Neuronal stem cell (in vitro differentiated cells): Measurements from ENCODE around the gene TFEC. TPM values are rescaled to one million over a fixed set of nuclear protein-coding genes. Genes with fewer than 3 reads are reported as not detected.

Experiments used
- DNase-seq: peaks from one replicate; pipeline ENCODE4 v3.0.0-alpha.2; 2013; ENCODE audit warnings: low spot score
- H2AFZ ChIP-seq: one replicate; pipeline ENCODE4 v1.6.1; 2013; ENCODE audit warnings: mild to moderate bottlenecking, low read length, inconsistent platforms
- H2AK5ac ChIP-seq: 2 replicates; pipeline ENCODE4 v1.6.1; 2013; ENCODE audit warnings: low read depth, mild to moderate bottlenecking, inconsistent platforms, low read length, moderate library complexity, mixed read lengths
- H2BK120ac ChIP-seq: 2 replicates; pipeline ENCODE4 v1.6.1; 2013; ENCODE audit warnings: low read depth, mild to moderate bottlenecking, inconsistent platforms, low read length, moderate library complexity, mixed read lengths
- H2BK12ac ChIP-seq: one replicate; pipeline ENCODE4 v1.6.1; 2013; ENCODE audit warnings: low read length, inconsistent platforms
- H2BK15ac ChIP-seq: 2 replicates; pipeline ENCODE4 v1.6.1; 2013; ENCODE audit warnings: mild to moderate bottlenecking, low read length, inconsistent platforms, mixed read lengths
- H2BK5ac ChIP-seq: one replicate; pipeline ENCODE4 v1.6.1; 2013; ENCODE audit warnings: inconsistent platforms, mild to moderate bottlenecking, low read length, moderate library complexity
- H3K14ac ChIP-seq: one replicate; pipeline ENCODE4 v1.6.1; 2013; ENCODE audit warnings: low read length, inconsistent platforms
- H3K18ac ChIP-seq: 2 replicates; pipeline ENCODE4 v1.6.1; 2013; ENCODE audit warnings: low read length, inconsistent platforms
- H3K23ac ChIP-seq: 2 replicates; pipeline ENCODE4 v1.6.1; 2013; ENCODE audit warnings: low read depth, mild to moderate bottlenecking, mixed read lengths, low read length, inconsistent platforms; ENCODE audit not compliant: poor library complexity
- H3K27ac ChIP-seq: replicated peaks from 3 replicates; pipeline ENCODE4 v1.5.1; 2013; ENCODE audit warnings: low read length, inconsistent platforms
- H3K27me3 ChIP-seq, 3 experiments: 2 replicates each; pipeline ENCODE4 v1.6.1; 2013; ENCODE audit warnings: low read length in 3 of 3, mild to moderate bottlenecking in 2 of 3, inconsistent platforms in 1 of 3, low read depth in 1 of 3, mixed read lengths in 1 of 3, moderate library complexity in 1 of 3; ENCODE audit not compliant: control insufficient read depth in 3 of 3, insufficient read depth in 3 of 3
- H3K36me3 ChIP-seq, 2 donors: replicated peaks in 1 of 2; 2 replicates each; pipeline ENCODE4 v1.6.1; 2013; ENCODE audit warnings: low read length in 2 of 2; ENCODE audit not compliant: control insufficient read depth in 2 of 2, insufficient read depth in 2 of 2
- H3K4ac ChIP-seq: 2 replicates; pipeline ENCODE4 v1.6.1; 2013; ENCODE audit warnings: inconsistent platforms, mild to moderate bottlenecking, low read length, moderate library complexity
- H3K4me1 ChIP-seq, 2 donors: 1 replicate in 1 of 2; 2 replicates in 1 of 2; pipeline ENCODE4 v1.6.1; 2013; ENCODE audit warnings: low read length in 2 of 2, low read depth in 1 of 2; ENCODE audit not compliant: control insufficient read depth in 2 of 2, insufficient read depth in 1 of 2
- H3K4me2 ChIP-seq: one replicate; pipeline ENCODE4 v1.6.1; 2013; ENCODE audit warnings: mild to moderate bottlenecking, low read length, inconsistent platforms; ENCODE audit not compliant: insufficient read depth, poor library complexity, severe bottlenecking
- H3K4me3 ChIP-seq, 2 donors: 2 replicates each; pipeline ENCODE4 v1.5.1; 2013; ENCODE audit warnings: low read length in 2 of 2, mild to moderate bottlenecking in 2 of 2, inconsistent platforms in 1 of 2, moderate library complexity in 1 of 2
- H3K79me1 ChIP-seq: one replicate; pipeline ENCODE4 v1.6.1; 2013; ENCODE audit warnings: low read depth, mild to moderate bottlenecking, inconsistent platforms, low read length, moderate library complexity
- H3K9ac ChIP-seq: one replicate; pipeline ENCODE4 v1.6.1; 2013; ENCODE audit warnings: mild to moderate bottlenecking, low read depth, low read length, inconsistent platforms; ENCODE audit not compliant: poor library complexity
- H3K9me3 ChIP-seq, 2 donors: replicated peaks in 1 of 2; 2 replicates each; pipeline versions ENCODE3 to v1.6.1; 2013; ENCODE audit warnings: low read length in 2 of 2, mild to moderate bottlenecking in 2 of 2, inconsistent platforms in 1 of 2, low read depth in 1 of 2, mixed read lengths in 1 of 2, moderate library complexity in 1 of 2; ENCODE audit not compliant: control insufficient read depth in 2 of 2, insufficient read depth in 1 of 2
- H4K8ac ChIP-seq: one replicate; pipeline ENCODE4 v1.6.1; 2013; ENCODE audit warnings: low read depth, mild to moderate bottlenecking, inconsistent platforms, low read length, moderate library complexity
- H4K91ac ChIP-seq: one replicate; pipeline ENCODE4 v1.6.1; 2013; ENCODE audit warnings: low read length, low read depth, mild to moderate bottlenecking, inconsistent platforms; ENCODE audit not compliant: poor library complexity
- WGBS, 2 donors: extraction: QIAGEN DNeasy Blood & Tissue Kit; methylation state at CpG; one replicate each; pipeline ENCODE4 v1.1.7; 2013; ENCODE audit warnings: missing lambda C conversion rate in 2 of 2, mixed read lengths in 1 of 2; ENCODE audit not compliant: insufficient read length in 2 of 2, insufficient replicate concordance in 1 of 2; ENCODE audit errors: extremely low coverage in 2 of 2; 5-methylcytosine and 5-hydroxymethylcytosine counted together
- polyA plus RNA-seq, 2 experiments: library from polyadenylated mRNA; stranded (reverse); fragments of 200-250 nt; gene quantifications; one replicate each; pipeline ENCODE4 v1.2.3, GENCODE V29; 2013

TFEC gene, protein sequence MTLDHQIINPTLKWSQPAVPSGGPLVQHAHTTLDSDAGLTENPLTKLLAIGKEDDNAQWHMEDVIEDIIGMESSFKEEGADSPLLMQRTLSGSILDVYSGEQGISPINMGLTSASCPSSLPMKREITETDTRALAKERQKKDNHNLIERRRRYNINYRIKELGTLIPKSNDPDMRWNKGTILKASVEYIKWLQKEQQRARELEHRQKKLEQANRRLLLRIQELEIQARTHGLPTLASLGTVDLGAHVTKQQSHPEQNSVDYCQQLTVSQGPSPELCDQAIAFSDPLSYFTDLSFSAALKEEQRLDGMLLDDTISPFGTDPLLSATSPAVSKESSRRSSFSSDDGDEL
- polyA plus RNA-seq (2013, experiment 1 of 2) = 0.01 TPM
- 0.04 TPM for polyA plus RNA-seq (2013, experiment 2 of 2)

DNA sequence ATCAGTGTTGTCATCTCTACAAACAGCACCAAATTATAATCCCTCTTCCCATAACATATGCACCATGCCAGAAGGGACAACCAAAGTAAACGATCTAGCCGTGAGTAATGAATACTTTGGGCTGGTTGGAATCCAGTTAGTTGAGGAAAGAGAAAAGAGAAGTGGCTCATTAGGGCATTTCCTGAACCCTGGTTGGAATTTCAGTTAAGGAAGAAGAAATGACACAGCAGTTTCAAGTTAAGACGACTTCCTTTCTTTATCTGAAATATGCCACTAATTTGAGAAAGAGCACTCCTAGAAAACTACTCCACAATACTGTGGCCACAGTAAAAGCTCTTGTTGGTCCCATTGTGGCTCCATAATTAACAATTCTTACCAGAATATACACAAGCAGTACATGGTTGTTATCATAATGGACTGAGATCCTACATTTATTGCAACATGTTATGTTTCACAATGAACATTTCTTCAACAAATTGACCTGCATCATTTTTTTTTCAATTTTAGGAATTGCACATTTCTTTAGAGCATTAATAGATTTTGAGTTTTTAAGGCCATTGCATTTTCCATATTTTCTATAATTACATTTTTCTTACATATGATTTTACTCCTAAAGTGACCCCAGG is at the start of gene TFEC:
Gene TFEC (minus strand): TSS at position 113 of the 626 bp plus-strand sequence. CDS start 46,322 bp downstream, outside the sequence.
- Histone ChIP-seq H3K79me1 (no peaks in the 10 kb centered on the region), H4K91ac (no peak within 1 kb of the TSS), H3K36me3 (no peaks in the 10 kb centered on the region), H3K14ac (no peak within 1 kb of the TSS), H3K23ac (no peak within 1 kb of the TSS), H3K27me3 (no peaks in the 10 kb centered on the region), H2BK120ac (no peak within 1 kb of the TSS), H3K4ac (no peak within 1 kb of the TSS), H3K4me2 (no peak within 1 kb of the TSS), H3K4me3 (no peak within 1 kb of the TSS), H4K8ac (no peak within 1 kb of the TSS), H3K27ac (no peak within 1 kb of the TSS), H2BK12ac (no peak within 1 kb of the TSS), H2BK5ac (no peak within 1 kb of the TSS), H2AFZ (peak within 1 kb of the TSS; percentile 52), H3K9ac (no peak within 1 kb of the TSS), H3K18ac (no peak within 1 kb of the TSS), H3K4me1 (no peaks in the 10 kb centered on the region), H3K9me3 (no peaks in the 10 kb centered on the region), H2AK5ac (no peak within 1 kb of the TSS), H2BK15ac (no peak within 1 kb of the TSS)
- DNase-seq = no peak
- WGBS, 2 donors = no CpG with 5 or more reads among the region's 3 CpGs

DNA sequence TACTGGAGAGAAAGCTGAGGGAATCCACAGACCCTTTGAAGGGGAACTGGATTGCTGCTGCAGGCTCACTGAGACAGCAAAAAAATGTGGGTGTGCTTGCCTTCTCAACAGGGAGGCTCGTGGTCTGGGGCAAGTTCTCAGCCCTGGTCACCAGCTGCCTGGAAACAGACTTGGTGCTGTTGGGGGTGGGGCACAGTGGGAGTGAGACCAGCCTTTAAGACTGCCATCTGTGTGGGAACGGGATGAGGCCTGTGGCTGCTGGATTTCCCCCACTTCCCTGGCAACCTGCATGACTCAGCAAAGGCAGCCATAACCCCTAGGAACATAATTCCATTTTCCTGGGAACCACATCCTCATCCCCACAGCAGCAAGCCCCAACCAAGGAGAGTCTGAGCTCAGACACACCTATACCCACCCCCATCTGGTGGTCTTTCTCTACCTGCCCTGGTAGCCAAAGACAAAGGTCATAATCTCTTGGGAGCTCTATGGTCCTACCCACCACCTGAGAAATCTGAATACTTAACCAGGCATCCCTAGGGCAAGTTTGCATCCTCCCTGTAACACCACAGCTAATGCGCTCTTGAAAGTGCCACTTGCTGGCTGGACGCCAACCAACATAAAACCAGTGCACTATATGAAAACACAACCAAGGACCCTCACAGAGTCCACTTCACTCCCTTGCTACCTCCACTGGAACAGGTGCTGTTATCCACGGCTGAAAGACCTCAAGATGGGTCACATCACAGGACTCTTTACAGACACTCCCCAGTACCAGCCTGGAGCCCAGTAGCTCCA is 45.0 kb upstream of the TFEC start:
- no peak overlapping the region for H2AK5ac ChIP-seq
- peak overlapping the region; percentile 1 for H4K8ac ChIP-seq
- H2BK15ac ChIP-seq = no peak overlapping the region
- peak overlapping the region; percentile 76 for H3K18ac ChIP-seq
- no peak overlapping the region for H3K4me3 ChIP-seq
- no peak for DNase-seq
- no peak overlapping the region for H3K23ac ChIP-seq
- H3K27me3 ChIP-seq = no peaks in the 10 kb centered on the region
- H2BK120ac ChIP-seq = no peak overlapping the region
- H3K9me3 ChIP-seq = no peaks in the 10 kb centered on the region
- H2BK5ac ChIP-seq = no peak overlapping the region
- H3K36me3 ChIP-seq = no peaks in the 10 kb centered on the region
- H3K4ac ChIP-seq = no peak overlapping the region
- H4K91ac ChIP-seq = no peak overlapping the region
- H2BK12ac ChIP-seq = no peak overlapping the region
- no peaks in the 10 kb centered on the region for H3K4me1 ChIP-seq
- WGBS, 2 donors = no CpG with 5 or more reads among the region's 5 CpGs
- no peak overlapping the region for H3K9ac ChIP-seq
- peak overlapping the region; percentile 11 for H3K4me2 ChIP-seq
- H3K79me1 ChIP-seq = no peaks in the 10 kb centered on the region
- no peak overlapping the region for H3K27ac ChIP-seq
- peak overlapping the region; percentile 75 for H2AFZ ChIP-seq
- no peak overlapping the region for H3K14ac ChIP-seq

DNA sequence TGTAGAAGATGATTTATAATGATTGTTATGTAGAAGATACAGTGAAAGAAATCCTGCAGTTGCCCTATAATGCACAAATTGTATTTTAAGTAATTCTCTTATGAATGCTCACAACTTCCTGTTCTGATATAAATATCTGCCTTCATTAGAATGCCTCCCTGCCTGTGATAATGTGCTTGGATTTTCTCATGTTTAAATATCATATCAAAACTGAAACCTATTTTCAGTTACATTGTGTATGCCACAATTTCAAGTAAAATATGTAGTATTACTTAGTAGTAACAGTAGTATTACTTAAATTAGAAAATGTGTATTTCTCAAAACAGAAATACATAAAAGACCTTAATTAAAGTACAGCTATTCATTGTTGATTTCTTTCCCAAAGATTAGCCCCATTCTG is 41.1 kb upstream of the TFEC start:
- H3K14ac ChIP-seq = no peak overlapping the region
- H2BK5ac ChIP-seq = no peak overlapping the region
- DNase-seq = no peak
- no peak overlapping the region for H2BK12ac ChIP-seq
- H3K9ac ChIP-seq = no peak overlapping the region
- no peak overlapping the region for H4K8ac ChIP-seq
- H3K27me3 ChIP-seq = no peaks in the 10 kb centered on the region
- no peak overlapping the region for H4K91ac ChIP-seq
- H3K23ac ChIP-seq = no peak overlapping the region
- no peak overlapping the region for H3K4me3 ChIP-seq
- H2AK5ac ChIP-seq = no peak overlapping the region
- H2BK120ac ChIP-seq = no peak overlapping the region
- H3K9me3 ChIP-seq = no peaks in the 10 kb centered on the region
- H3K4me2 ChIP-seq = no peak overlapping the region
- no peak overlapping the region for H3K27ac ChIP-seq
- H3K4me1 ChIP-seq = no peaks in the 10 kb centered on the region
- H3K36me3 ChIP-seq = no peaks in the 10 kb centered on the region
- no peak overlapping the region for H2AFZ ChIP-seq
- no peaks in the 10 kb centered on the region for H3K79me1 ChIP-seq
- no peak overlapping the region for H3K4ac ChIP-seq
- no peak overlapping the region for H2BK15ac ChIP-seq
- no peak overlapping the region for H3K18ac ChIP-seq

DNA sequence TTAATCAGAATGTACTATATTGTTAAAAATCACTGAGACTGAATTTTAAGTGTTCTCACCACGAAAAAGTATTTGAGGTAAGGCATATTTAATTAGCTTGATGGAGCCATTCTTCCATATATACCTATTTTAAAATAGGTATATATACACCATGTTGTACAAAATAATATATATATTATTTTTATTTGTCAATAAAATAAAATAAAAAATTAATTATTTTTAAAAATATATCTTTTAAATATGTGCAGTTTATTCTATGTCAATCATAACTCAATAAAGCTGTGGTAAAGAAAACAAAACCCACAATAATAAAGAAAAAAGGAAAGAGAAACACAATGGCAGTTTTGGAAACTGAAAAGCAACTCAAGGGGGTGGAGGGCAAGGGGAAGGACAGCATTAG is 33.6 kb upstream of the TFEC start:
- H2BK15ac ChIP-seq = no peak overlapping the region
- no peaks in the 10 kb centered on the region for H3K36me3 ChIP-seq
- H3K79me1 ChIP-seq = no peaks in the 10 kb centered on the region
- no peak overlapping the region for H3K4me2 ChIP-seq
- H2AFZ ChIP-seq = no peak overlapping the region
- no peak overlapping the region for H4K8ac ChIP-seq
- H3K18ac ChIP-seq = no peak overlapping the region
- H3K4ac ChIP-seq = no peak overlapping the region
- no peak overlapping the region for H2BK5ac ChIP-seq
- no peak overlapping the region for H2BK12ac ChIP-seq
- H3K14ac ChIP-seq = no peak overlapping the region
- no peaks in the 10 kb centered on the region for H3K4me1 ChIP-seq
- no peaks in the 10 kb centered on the region for H3K9me3 ChIP-seq
- no peak overlapping the region for H3K4me3 ChIP-seq
- H3K27ac ChIP-seq = no peak overlapping the region
- H3K27me3 ChIP-seq = no peaks in the 10 kb centered on the region
- no peak overlapping the region for H3K9ac ChIP-seq
- no peak overlapping the region for H2BK120ac ChIP-seq
- DNase-seq = no peak
- no CpG with 5 or more reads among the region's 1 CpG for WGBS, 2 donors
- H4K91ac ChIP-seq = no peak overlapping the region
- no peak overlapping the region for H3K23ac ChIP-seq
- no peak overlapping the region for H2AK5ac ChIP-seq
